ENCODE data around the gene LINC01488.

GRCh38 chr11:69483170-69483569 lies 1.7 kb downstream of the LINC01488 start:
- TF ChIP-seq CTCF (IDR thresholded peaks at IDR 0.05; ENCODE audit: insufficient read depth, low read depth, low read length) = no peak
- TF ChIP-seq EZH2 (IDR thresholded peaks at IDR 0.05; ENCODE audit: insufficient read depth, low read length) = no peak
